WERI-Rb-1 (cell line): ENCODE measurements around the gene EPG5.

Experiments used
- DNase-seq: peaks from one replicate; pipeline ENCODE4 v3.0.0-alpha.2; 2020
- H3K27ac ChIP-seq: fragments of 250-450 bp; sonication (Bioruptor Pico); 2 replicates; pipeline ENCODE4 v1.5.1; 2020; ENCODE audit warnings: mild to moderate bottlenecking, moderate library complexity
- H3K27me3 ChIP-seq: fragments of 250-450 bp; sonication (Bioruptor Pico); 2 replicates; pipeline ENCODE4 v1.5.1; 2021; ENCODE audit warnings: mild to moderate bottlenecking, low read depth, moderate library complexity; ENCODE audit not compliant: insufficient read depth, severe bottlenecking
- H3K36me3 ChIP-seq: fragments of 250-450 bp; sonication (Bioruptor Pico); 2 replicates; pipeline ENCODE4 v1.5.1; 2020; ENCODE audit warnings: mild to moderate bottlenecking, moderate library complexity
- H3K4me3 ChIP-seq: 2 replicates; pipeline ENCODE4 v1.5.1; 2011; ENCODE audit warnings: low read depth, mild to moderate bottlenecking, control low read depth, low read length
- H3K9me3 ChIP-seq: fragments of 250-450 bp; sonication (Bioruptor Pico); 2 replicates; pipeline ENCODE4 v1.5.1; 2021; ENCODE audit warnings: mild to moderate bottlenecking, moderate library complexity; ENCODE audit not compliant: severe bottlenecking
- CTCF ChIP-seq: IDR thresholded peaks from 2 replicates; pipeline ENCODE4 v1.5.1; 2011; ENCODE audit warnings: low read depth, mild to moderate bottlenecking, control low read depth, inconsistent platforms, low read length

The EPG5 gene

GRCh38 chr18:45939236-45939635 lies 27.9 kb downstream of the EPG5 start:
- TF ChIP-seq CTCF = no peak
- no peak for DNase-seq
- Histone ChIP-seq H3K9me3 (no peaks in the 10 kb centered on the region), H3K27ac (no peak overlapping the region), H3K36me3 (peaks cover 80% of the 10 kb centered on the region), H3K4me3 (no peak overlapping the region), H3K27me3 (no peaks in the 10 kb centered on the region)

GRCh38 chr18:45938488-45938935 lies 28.6 kb downstream of the EPG5 start:
- H3K36me3 ChIP-seq = peaks cover 77% of the 10 kb centered on the region
- no peak for DNase-seq

GRCh38 chr18:45935591-45936335 lies 31.4 kb downstream of the EPG5 start:
- Histone ChIP-seq H3K27ac (no peak overlapping the region), H3K27me3 (no peaks in the 10 kb centered on the region), H3K9me3 (no peaks in the 10 kb centered on the region), H3K36me3 (peaks cover 65% of the 10 kb centered on the region), H3K4me3 (no peak overlapping the region)
- DNase-seq = no peak
- TF ChIP-seq CTCF = no peak

More at GRCh38 chr18:45938488-45938935, 28.6 kb downstream of the EPG5 start:
- no peak for TF ChIP-seq CTCF
- Histone ChIP-seq H3K27ac (no peak overlapping the region), H3K4me3 (no peak overlapping the region), H3K27me3 (no peaks in the 10 kb centered on the region), H3K9me3 (no peaks in the 10 kb centered on the region)

- no peaks in the 10 kb centered on the region for H3K9me3 ChIP-seq
- peaks cover 62% of the 10 kb centered on the region for H3K36me3 ChIP-seq
- no peak overlapping the region for H3K4me3 ChIP-seq
- H3K27ac ChIP-seq = no peak overlapping the region
- no peak for DNase-seq
- H3K27me3 ChIP-seq = no peaks in the 10 kb centered on the region
- no peak for TF ChIP-seq CTCF
Measured at GRCh38 chr18:45932708-45933107, 34.4 kb downstream of the EPG5 start.

GRCh38 chr18:45930963-45931362 lies 36.2 kb downstream of the EPG5 start:
- TF ChIP-seq CTCF = no peak
- no peak overlapping the region for H3K27ac ChIP-seq
- H3K9me3 ChIP-seq = no peaks in the 10 kb centered on the region
- H3K36me3 ChIP-seq = peaks cover 66% of the 10 kb centered on the region
- no peak overlapping the region for H3K4me3 ChIP-seq
- no peaks in the 10 kb centered on the region for H3K27me3 ChIP-seq
- no peak for DNase-seq

GRCh38 chr18:45926691-45927090 lies 40.4 kb downstream of the EPG5 start:
- Histone ChIP-seq H3K27me3 (no peaks in the 10 kb centered on the region), H3K36me3 (peaks cover 78% of the 10 kb centered on the region), H3K9me3 (no peaks in the 10 kb centered on the region), H3K27ac (no peak overlapping the region), H3K4me3 (no peak overlapping the region)
- no peak for DNase-seq
- TF ChIP-seq CTCF = no peak
